Activated CD4-positive, CD25-positive, alpha-beta regulatory T cell treated with anti-CD3 and anti-CD28 coated beads, Interleukin-2, amount 50 U/mL, for 16 hours (primary cell): ENCODE results near the gene KCNQ2.

Experiments
- DNase-seq: peaks from one replicate; pipeline ENCODE4 v3.0.0-alpha.2; 2020; ENCODE audit warnings: low read depth, low spot score

Gene KCNQ2

GRCh38 chr20:63434599-63435378 is 37.7 kb downstream of the KCNQ2 start:
- DNase-seq, result peak; percentile 51

DNA sequence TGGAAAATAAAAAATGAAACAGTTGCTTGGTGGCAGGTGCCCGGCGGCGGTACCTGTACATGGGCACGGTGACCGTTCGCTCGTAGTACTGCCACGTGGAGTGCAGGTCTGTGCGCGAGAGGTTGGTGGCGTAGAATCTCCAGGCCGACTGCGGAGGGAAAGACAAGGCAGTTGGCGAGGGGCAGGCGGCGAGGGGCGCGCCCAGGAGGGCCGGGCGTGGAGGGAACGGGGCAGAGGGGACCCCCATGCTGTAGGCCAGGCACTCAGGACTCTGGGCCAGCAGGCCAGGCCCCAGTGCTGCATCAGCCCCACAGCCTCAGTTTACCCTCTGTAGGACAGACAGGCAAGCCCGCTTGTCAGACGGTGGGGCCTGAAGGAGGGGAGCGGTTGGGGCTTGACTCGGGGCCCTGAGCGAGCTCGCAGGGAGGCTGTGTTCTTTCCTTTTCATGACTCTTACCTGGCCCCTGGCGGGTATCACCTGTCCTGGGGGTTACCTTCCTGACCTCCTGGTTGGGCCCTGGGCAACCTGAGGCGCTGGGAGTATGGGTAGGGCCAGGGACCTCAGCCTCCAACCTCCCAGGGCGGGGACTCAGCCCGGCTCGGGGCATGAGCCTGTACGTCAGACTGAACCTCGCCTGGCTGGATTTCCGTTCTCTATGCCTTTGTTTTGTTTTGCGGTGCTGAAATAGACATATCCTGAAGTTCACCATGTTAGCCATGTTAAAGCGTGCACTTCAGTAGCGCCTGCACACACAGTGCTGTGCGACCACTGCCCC is 38.5 kb downstream of the KCNQ2 start:
- DNase-seq, result no peak

GRCh38 chr20:63433351-63433750 is 39.1 kb downstream of the KCNQ2 start:
- DNase-seq, result no peak

DNA sequence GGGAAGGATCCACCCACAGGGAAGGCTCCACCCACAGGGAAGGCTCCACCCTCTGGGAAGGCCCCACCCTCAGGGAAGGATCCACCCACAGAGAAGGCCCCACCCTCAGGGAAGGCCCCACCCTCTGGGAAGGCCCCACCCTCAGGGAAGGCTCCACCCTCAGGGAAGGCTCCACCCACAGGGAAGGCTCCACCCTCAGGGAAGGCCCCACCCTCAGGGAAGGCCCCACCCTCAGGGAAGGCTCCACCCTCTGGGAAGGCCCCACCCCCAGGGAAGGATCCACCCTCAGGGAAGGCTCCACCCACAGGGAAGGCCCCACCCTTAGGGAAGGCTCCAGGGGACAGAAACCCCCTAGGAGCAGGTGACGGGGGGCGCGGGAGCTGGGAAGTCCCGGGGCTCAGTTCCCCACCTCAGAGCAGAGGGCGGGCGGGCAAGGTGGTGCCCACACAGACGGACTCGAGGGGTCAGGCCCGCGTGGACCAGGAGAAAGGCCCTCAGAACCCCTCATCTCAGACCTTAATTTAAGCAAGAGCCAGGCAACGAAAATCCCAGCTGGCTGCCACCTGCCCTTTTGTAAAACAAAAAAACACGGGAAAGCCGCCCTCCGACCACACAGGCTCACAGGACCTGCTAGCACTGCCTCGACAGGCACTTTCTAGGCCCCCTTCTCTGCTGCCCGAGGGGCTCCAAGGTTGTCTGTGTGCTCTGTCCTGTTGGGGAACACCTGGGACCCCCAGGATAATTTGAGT is 39.7 kb downstream of the KCNQ2 start:
- no peak for DNase-seq

DNA sequence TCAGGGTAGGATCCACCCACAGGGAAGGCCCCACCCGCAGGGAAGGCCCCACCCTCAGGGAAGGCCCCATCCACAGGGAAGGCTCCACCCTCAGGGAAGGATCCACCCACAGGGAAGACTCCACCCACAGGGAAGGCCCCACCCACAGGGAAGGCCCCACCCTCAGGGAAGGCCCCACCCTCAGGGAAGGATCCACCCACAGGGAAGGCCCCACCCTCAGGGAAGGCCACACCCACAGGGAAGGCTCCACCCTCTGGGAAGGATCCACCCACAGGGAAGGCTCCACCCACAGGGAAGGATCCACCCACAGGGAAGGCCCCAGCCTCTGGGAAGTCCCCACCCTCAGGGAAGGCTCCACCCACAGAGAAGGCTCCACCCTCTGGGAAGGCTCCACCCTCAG is 40.5 kb downstream of the KCNQ2 start:
- no peak for DNase-seq

GRCh38 chr20:63430891-63431290 is 41.6 kb downstream of the KCNQ2 start:
- no peak for DNase-seq

- no peak for DNase-seq
These were observed 42.5 kb downstream of the KCNQ2 start for GRCh38 chr20:63429992-63430391.

DNA sequence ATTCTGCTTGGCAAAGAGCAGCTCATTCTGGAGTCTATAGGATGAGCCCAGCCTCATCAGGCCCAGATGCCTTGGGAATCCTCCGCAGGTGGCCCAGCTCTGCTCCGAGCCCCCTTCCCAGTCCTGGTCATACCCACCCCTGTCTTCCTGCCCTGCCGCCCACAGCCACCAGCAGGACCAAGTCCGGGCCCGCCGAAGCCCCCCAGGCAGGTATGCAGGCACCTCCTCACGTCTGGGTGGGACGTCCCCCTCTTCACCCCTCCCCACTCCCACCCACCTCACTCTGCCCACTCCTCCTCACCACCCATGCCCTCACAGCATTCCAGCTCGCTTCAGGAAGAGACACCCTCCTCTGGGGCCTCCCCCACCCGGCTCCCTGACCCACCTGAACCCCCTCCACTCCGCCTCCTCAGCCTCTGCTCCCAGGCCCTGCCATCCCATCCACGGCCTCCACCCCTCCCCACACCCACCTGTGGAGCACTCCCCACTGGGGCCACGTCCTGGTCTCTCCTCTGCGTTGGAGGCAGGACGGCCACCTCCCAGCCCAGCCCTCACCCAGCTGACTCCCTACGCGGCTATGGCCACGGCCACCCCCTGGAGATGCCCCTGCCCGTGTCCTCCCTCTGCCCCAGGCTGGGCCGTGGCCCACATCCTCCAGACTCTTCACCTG is 43.4 kb downstream of the KCNQ2 start:
- no peak for DNase-seq

GRCh38 chr20:63427724-63428330 is 44.6 kb downstream of the KCNQ2 start:
- no peak for DNase-seq

GRCh38 chr20:63427206-63427605 is 45.2 kb downstream of the KCNQ2 start:
- DNase-seq, result no peak

DNA sequence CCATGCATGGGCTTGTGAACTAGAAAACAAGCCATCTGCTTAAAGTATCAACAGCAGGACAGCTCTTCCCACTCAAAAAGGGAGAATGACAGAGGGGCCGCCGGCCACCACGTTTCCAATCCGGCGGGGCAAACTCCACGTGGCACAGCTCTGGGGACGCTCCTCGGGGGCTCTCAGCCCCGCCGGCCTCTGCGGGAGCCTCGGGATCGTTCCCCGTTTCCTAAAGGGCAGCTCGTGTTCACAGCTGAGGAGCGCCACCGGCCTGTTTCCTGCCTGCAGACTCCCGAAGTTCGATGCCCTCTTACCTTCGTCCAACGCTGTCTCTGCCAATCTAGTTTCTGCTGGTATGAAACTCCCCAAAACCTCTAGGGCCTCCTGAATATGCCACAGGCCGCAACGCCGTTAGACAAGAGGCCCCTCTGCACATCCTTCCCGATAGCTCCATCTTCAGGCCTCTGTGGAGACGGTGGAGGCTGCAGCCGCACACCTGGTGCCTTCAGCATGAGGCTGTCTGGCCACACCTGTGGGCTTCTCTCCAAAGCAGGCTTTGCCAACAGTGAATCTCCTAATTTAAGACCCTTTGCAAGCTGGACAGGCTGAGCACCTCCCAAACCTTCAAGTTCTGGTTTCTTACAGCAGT is 46.5 kb downstream of the KCNQ2 start:
- no peak for DNase-seq

DNA sequence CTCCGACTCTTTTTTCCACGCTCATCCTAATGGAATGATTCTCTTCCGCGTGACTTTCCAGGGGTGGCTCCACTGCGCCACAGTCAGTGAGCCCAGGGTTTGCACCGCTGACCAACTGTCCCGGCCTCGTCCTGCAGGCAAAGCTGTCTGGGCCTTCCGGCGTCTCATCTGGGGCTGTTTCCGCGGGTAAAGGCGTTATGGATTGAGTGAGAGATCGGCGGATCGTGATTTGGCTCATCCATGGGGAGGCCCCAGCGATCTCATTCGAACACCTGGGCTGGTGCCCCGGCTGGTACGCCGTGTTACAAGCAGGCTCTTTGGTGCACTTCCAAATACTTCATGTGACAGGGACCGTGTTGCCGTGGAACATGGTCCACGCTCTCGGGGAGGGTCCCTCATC is 47.8 kb downstream of the KCNQ2 start:
- DNase-seq, result no peak

DNA sequence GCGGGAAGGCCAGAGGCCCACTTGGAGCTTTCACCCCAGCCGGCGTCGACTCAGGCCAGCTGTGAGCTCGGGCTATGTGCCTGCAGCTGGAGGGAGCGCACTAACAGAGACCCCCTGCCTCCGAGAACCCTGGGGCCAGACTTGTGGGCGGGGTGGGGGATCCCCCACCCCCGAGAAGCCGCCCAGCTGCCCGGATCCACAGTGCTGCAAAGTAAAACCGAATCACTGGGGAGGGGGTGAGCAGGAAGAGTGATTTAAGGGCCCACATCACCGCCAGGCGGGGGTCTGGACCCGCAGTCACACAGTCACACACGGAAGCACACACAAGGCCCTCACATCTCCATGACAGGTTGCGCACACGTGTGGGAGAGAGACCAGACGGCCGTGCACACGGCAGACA is 48.7 kb downstream of the KCNQ2 start:
- DNase-seq, result no peak

GRCh38 chr20:63422653-63423052 is 49.8 kb downstream of the KCNQ2 start:
- no peak for DNase-seq

- no peak for DNase-seq
These were observed 50.5 kb downstream of the KCNQ2 start for GRCh38 chr20:63421913-63422312.

DNA sequence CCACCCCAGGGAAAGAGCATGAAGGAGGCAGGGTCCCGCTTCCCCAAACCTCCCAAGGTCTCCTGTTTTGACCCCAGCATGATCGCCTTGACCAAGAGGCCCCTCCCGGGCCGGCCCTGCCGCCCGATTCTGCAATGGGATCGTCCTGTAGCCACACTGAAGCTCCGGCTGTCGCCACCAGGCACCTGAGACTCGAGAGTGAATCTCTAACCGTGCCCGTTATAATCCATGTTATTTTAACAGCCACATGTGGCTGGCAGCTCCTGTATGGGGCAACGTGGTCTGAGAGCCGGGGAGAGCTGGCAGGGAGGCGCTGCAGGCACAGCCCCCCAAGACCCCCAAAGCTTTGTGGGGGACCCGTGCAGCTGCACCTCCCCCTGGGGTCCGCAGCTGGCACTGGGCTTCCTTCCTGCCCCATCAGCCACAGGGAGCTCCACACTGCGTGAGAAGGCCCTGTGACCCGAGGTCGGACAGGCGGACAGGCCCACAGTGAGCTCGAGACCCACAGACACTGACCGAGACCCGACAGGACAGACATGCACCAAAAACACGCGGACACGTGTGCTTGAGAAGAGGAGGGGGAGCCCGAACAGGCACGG is 51.3 kb downstream of the KCNQ2 start:
- no peak for DNase-seq

DNA sequence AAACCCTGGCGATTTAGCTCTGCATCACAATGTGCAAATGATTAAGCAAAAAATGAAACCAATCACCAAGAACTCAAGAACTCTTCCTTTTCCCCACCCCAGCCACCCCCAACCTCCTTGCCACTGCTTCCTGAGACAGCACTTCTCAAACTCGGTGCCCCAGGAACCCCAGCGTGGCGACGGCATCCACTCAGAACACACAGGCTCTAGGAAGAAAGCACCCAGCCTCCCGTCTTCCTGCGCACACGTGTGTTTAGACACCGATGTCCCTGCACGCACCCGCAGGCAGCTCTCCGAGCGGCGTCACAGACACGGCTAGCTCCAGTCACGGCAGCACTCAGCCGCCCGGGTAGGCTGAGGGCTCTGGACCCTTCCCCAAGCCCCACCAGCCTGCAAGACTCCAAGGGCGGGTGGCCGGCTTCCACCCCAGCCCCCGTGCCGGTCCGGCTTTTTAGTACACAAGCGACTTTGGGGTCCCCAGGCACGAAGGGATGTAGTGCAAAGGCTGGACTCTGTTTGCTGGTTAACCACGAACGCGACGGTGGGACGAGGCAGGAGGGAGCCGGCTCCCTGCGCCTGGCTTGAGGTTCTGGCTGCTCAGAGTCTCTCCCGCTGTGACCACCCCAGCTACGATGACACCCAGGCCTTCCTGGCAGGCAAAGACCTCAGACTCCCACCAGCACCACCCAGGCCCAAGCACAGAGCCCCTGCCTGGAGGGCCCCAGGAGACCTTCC is 51.9 kb downstream of the KCNQ2 start:
- no peak for DNase-seq

DNA sequence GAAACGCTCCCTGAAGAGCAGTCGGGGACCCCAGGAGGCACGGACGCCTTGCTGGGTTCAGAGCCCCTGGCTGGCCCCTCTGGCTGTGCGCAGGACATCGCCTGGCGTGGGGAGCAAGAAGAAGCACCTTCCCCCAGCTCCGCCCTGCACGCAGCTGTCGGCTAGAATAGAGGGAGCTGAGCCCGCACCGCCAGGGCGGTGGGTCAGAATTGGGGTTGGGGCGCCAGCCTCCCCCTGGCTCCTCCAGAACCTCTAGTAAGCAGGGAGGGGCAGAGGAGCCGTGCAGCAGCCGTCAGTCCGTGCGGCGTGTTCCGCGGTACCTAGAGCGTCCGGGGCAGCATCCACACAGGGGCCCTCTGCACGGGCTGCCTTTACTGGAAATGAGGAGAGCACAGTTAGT is 53.2 kb downstream of the KCNQ2 start:
- no peak for DNase-seq

DNA sequence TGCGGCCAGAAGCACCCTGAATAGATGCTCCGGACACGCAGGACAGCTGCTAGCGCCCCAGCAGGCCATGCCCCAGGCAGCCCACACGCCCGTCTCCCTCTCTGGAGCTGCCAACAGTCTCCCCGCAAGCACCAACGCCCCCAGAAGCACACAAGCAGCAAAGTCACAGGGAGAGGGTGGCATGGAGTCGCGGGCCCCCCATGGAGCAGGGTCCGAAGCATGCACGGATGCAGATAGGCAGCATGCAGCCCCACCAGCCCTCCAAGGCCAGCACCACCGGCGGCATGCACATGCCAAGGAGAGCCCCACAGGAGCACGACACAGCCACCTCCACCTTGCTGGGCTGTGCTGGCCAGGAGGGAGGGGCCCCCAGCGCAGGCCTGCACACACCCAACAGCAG is 53.8 kb downstream of the KCNQ2 start:
- DNase-seq, result no peak

DNA sequence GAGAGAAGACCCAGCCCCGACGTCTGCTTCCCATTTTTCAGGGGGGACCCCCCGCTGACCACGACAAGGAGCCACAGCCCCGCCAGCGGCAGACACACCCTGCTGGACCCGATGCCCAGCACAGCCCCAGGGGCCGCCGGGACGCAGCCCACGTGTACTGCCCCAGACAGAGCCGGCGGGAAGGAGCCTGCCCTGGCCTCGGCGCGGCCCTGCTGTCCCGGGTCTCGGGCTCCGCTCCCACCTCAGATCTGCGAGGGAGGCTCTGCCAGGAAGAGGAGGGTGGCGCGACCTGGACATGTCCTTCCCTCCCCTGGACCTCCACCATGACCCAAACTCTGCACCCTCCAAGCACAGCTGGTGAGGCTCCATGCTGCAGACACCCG is 54.7 kb downstream of the KCNQ2 start:
- no peak for DNase-seq
